ENCODE results near the gene SPTLC2.

DNA sequence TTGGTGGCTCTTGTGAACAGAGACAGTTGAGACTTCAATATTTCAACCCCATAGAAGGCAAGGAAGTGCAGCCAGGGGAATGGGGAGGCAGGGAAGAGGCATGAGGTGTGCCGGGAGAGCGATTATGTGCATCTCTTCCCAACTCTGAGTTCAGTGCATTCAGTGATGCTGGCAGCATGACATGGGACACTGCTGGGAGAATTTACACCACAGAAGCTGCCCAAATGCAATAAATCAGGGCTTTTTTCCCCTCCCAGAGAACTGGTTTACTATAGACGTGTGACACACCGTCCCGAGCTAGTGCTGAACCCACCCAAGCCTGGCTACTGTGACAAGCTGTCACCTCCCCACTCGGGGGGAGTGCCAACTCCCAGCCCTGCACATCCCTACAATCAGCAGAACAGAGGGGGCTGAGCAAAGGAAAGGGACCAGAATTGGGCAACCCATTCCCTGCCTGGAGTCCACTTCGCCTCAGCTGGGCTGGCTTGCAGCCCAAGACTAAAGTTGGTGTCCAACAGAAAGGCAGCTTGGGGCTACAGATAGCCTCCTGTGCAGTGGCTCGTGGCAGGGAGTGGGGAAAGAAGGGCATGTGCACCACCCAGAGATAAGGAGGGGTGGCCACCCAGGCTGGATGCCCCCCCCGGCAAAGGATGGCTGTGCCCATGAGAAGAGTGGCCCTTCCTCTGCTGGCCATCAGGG is 141.8 kb downstream of the SPTLC2 start:
- TF ChIP-seq, protein P1, sequence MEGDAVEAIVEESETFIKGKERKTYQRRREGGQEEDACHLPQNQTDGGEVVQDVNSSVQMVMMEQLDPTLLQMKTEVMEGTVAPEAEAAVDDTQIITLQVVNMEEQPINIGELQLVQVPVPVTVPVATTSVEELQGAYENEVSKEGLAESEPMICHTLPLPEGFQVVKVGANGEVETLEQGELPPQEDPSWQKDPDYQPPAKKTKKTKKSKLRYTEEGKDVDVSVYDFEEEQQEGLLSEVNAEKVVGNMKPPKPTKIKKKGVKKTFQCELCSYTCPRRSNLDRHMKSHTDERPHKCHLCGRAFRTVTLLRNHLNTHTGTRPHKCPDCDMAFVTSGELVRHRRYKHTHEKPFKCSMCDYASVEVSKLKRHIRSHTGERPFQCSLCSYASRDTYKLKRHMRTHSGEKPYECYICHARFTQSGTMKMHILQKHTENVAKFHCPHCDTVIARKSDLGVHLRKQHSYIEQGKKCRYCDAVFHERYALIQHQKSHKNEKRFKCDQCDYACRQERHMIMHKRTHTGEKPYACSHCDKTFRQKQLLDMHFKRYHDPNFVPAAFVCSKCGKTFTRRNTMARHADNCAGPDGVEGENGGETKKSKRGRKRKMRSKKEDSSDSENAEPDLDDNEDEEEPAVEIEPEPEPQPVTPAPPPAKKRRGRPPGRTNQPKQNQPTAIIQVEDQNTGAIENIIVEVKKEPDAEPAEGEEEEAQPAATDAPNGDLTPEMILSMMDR (IDR thresholded peaks at IDR 0.05; ENCODE audit: poor library complexity) = no peak
- no peak for TF ChIP-seq EZH2 (IDR thresholded peaks at IDR 0.05; ENCODE audit: borderline replicate concordance)
